GM13977 (cell line): Measurements from ENCODE around the gene CNIH3.

Experiments used
- DNase-seq: peaks from one replicate; pipeline ENCODE4 v3.0.0; 2012; ENCODE audit warnings: low spot score
- in situ Hi-C: fragments of 300-500 bp; cut with MboI; formaldehyde crosslinking; loops from one replicate; pipeline ENCODE4 v1.12.0; 2022; ENCODE audit warnings: low sequenced_read_pairs, low pct_unique_long_range_greater_than_20kb, mixed read lengths, inconsistent platforms; ENCODE audit not compliant: unreplicated experiment
- TF ChIP-seq, protein P1 (sequence below): IDR thresholded peaks from 2 replicates; pipeline ENCODE4 v1.5.1; 2012; ENCODE audit warnings: mild to moderate bottlenecking, control low read depth; ENCODE audit not compliant: insufficient read depth; ENCODE audit errors: extremely low read depth, missing control alignments

The CNIH3 gene

DNA sequence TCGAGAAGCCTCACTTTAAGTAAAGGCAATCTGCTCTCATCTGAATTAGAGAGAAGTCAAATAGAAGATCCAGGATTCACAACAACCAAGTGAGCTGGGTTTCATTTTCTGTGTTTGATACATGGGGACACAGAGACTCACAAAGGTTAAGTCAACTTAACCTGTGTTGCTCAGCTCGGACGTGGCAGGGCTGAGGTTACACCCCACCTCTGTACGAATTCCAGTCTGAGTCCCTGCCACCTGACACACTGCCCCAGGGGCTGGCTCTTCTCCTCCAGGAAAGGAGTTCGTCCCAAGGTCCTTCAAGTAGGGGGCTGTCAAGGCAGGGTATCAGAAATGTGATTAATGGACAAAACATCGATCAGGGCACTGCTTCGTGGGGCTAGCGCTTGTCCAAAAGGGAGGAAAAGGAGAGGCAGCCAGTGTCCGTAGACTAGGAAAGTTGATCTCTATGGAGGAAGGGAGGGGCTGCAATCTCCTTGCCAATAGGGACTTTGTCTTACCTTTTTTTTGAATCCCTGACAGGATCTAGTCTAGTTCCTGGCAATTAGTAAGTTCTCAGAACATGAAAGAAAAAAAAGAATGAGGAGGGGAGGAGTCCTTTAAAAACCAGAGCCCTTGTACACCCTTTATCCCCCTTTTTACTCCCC is 116.4 kb downstream of the CNIH3 start:
- DNase-seq, result no peak
- in situ Hi-C loops, result no loop called here
- TF ChIP-seq, protein P1, sequence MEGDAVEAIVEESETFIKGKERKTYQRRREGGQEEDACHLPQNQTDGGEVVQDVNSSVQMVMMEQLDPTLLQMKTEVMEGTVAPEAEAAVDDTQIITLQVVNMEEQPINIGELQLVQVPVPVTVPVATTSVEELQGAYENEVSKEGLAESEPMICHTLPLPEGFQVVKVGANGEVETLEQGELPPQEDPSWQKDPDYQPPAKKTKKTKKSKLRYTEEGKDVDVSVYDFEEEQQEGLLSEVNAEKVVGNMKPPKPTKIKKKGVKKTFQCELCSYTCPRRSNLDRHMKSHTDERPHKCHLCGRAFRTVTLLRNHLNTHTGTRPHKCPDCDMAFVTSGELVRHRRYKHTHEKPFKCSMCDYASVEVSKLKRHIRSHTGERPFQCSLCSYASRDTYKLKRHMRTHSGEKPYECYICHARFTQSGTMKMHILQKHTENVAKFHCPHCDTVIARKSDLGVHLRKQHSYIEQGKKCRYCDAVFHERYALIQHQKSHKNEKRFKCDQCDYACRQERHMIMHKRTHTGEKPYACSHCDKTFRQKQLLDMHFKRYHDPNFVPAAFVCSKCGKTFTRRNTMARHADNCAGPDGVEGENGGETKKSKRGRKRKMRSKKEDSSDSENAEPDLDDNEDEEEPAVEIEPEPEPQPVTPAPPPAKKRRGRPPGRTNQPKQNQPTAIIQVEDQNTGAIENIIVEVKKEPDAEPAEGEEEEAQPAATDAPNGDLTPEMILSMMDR, result no peak

- in situ Hi-C loops, result no loop called here
- DNase-seq, result peak; percentile 56
- TF ChIP-seq, protein P1, result no peak
Observed at GRCh38 chr1:224733027-224733911, 117.2 kb downstream of the CNIH3 start.

DNA sequence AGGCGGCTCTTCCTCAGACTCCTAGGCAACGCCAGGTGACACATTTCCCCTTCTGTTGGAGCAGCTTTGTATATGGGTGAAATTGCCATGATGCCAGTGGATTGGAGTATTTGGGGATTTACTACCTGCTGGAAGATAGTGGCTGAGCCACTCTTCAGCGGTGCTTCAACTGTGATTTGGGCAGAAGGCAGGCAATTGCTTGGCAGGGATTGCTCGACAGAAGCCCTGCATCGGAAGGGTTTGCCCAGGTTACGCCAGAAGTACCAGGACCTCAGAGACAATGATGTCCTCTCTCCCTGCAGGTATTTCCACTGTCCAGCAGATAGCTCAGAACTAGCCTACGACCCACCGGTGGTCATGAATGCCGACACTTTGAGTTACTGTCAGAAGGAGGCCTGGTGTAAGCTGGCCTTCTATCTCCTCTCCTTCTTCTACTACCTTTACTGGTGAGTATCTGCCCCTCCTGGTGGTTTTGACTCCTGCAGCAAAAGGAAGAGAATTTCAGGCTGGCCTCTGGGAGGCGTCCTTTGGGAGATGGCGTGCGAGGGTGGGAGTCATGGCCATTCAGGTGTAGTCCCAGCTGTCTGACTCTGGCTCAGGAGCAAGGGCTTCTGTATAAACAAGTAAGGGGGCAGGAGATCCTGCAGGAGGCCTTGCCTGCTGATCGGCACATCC is 118.3 kb downstream of the CNIH3 start:
- no peak for DNase-seq
- TF ChIP-seq, protein P1, result peak; percentile 8
- in situ Hi-C loops, result no loop called here

- DNase-seq, result no peak
- TF ChIP-seq, protein P1, result no peak
- in situ Hi-C loops, result no loop called here
Observed at GRCh38 chr1:224735159-224735558, 119.0 kb downstream of the CNIH3 start.

DNA sequence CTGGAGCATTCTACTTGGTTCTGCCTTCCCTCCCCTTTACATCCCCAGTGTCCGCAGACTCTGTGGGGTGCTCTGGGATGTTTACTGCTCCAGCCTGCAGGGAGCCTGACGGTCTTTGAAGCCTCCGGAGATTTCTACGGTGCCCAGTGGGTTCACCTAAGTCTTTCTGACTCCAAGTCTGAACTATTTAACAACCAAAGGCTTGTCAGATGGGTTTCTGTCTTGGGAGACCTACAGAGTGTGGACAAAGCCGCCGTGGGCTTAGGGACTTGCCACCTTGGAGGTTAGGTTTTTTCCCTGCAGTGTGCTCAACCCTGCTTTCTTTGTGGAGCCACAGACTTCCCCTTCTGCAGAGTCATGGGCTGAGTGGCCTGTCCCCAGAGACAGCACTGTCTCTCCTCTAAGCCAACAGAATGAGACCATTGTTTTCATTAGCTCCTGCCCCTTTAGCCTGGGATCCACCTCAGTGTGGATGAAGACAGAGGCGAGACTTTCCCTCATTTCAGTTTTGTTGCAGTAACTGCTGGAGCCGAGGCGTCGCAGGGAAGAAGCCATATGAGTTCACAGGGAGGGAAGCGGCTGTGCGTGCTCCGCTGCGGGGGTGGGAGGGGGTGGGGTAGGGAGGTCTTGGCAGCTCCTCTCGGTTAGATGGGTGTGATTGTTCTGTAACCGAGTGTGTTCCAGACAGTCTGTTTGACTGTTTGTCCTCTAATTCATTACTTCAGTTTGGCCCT is 120.7 kb downstream of the CNIH3 start:
- DNase-seq, result peak; percentile 52
- TF ChIP-seq, protein P1, result no peak
- in situ Hi-C loops, result no loop called here

DNA sequence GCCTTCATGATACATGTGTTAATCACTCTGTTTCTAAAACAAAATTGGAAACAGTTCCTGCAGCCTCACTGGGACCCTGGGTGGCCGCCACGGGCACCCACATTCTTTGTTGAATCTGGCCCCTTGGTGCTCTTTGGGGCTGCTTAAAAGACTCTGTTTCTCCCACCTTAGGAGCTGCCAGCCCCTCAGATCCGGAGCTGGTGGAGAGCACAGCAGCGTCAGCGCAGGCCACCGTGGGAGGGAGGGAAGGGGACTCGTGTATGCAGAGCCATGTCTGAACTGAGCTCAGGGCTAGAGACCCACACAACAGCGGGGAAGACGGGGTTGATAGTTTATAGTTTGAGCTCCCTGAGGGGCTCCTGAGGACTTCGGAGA is 121.2 kb downstream of the CNIH3 start:
- TF ChIP-seq, protein P1, result no peak
- DNase-seq, result no peak
- in situ Hi-C loops, result no loop called here
